GOT3 (cell line): ENCODE data around the gene ALDH3A1.

Source experiments
- DNase-seq: peaks from one replicate; lab custom pipeline; 2025; ENCODE audit warnings: mixed read lengths; lab: John Stamatoyannopoulos, UW

Gene ALDH3A1

DNA sequence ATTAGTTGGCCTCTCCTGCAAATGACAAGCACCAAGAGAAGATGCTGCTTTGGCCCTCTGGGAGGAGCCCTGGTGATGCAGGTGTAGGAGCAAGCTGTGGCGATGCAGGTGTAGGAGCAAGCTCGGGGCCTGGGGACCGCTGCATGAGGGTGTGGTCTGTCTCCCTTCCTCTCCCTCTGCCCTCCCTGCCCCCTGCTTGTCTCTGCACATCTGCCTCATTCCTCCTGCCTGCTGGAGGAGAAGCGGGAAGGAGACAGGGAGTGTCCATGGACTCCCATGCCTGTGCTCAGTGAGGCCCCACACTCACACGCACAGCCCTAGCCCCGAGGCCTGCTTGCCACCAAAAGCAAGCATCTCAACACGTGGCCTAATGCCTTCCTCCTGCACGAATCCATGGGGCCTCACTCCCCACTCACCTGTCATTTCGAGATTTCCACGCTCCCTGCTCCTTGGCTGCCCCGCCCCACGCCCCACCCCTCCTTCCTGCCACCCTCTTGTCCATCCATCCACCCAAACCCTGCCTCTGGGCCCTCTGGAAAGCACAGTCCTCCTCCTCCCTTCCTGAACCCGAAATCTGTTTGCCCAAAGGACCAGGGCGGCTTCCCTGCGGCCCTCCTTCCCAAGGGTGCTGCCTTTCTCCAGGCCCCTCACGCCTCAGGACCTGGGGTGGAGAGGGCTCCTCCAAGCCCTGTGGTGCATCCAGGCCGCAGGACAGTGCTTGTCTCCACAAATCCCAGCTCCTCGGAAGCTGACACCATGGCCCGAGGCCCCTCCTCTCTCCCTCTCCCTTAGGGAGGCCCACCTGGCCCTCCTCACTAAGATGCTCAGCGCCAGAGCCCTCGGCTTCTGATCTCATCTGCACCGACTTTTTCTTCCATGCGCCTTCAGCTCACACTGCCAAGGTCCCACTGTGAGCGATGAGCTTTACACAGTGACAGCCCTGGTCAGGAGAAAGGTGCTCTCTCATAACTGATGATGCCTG lies 11.8 kb upstream of the ALDH3A1 start:
- DNase-seq, result no peak

DNA sequence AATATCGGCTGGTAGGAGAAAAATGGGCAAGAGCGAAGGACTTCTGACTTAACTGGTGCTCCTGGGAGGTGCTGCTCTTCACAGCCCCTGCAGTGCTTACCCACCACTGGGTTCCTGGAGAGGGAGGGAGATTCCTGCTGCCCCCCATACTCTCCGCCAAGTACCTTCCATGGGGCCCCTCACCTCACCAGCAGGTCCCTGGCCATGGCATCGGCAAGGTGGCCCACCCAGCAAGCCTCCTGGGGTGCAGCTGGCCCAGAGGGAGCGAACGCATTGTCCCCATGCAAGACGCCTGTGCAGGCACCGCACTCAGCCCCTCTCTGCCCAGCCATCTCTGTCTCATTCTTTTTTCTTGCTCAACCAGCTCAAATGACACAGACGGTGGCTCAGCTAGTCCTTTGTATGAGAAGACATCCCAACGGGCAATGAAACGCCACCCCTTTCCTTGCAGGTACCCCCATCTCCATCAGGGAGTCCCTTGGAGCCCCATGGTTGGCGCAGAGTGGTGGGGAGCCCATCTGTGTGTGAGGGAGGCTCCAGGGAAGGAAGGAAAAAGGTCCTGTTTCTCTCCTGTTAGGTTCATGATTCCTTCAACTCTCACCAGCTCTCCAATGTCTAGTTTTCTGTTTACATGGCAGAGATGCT lies 9.6 kb upstream of the ALDH3A1 start:
- DNase-seq, result no peak

- DNase-seq, result no peak
These were observed 8.4 kb upstream of the ALDH3A1 start for GRCh38 chr17:19756546-19756945.

GRCh38 chr17:19755821-19756510 lies 7.9 kb upstream of the ALDH3A1 start:
- DNase-seq, result no peak

- DNase-seq, result no peak
These were observed 7.3 kb upstream of the ALDH3A1 start for GRCh38 chr17:19755392-19755791.

DNA sequence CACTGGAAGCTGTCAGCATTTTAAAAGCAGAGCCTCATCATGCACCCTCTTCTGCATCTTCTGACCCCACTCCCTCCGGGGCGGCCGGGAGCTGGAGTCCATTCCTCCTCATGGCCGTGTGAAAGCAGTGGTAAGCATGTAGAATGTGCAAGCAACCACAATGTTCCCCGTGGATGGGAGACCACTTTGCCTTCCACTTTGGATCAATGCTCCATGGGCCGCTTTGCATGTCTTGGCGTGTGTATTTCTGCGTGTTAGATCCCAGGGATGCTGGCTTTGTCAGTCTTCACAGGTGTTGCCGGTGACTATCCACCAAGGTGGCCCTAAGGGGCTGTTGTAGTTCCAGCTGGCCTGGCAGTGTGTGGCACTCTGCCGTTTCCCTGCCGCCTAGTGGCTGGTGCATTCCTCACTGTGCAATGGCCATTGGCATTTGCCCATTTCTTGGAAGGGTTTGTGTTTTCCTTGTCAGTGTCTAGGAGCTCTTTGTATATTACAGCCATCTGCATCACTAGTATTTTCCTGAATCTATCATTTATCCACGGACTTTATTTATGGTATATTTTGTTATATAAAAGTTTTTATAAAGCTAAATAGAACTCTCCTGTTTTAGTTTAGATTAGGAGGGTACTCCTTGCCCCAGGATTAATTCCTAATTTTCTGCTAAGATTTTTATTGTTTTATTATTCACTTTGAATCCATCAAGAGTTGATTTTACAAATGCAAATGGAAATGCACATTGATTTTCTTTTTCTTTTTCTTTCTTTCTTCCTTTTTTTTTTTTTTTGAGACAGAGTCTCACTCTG lies 5.8 kb upstream of the ALDH3A1 start:
- DNase-seq, result no peak

DNA sequence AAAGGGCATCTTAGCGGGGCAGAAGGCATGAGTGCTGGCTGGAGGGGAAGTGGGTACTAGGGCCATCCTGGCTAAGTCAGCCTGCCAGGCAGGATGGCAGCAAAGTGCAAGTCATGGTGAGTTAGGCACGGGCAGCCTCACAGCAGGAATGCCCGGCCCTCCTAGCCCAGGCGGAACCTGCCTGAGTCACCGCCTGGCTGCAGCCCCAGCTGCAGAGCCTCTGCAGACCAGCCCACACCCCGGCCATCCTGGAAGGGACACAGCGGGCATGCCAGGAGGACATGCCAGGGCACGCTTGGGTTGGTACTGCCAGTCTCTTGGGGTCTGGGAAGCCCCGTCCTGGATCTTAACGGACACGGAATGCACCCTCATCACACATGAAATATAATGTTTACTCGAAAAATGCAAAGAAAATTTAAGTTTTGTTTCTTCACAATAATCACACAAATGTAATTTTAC lies 5.0 kb upstream of the ALDH3A1 start:
- peak; percentile 77 for DNase-seq

DNA sequence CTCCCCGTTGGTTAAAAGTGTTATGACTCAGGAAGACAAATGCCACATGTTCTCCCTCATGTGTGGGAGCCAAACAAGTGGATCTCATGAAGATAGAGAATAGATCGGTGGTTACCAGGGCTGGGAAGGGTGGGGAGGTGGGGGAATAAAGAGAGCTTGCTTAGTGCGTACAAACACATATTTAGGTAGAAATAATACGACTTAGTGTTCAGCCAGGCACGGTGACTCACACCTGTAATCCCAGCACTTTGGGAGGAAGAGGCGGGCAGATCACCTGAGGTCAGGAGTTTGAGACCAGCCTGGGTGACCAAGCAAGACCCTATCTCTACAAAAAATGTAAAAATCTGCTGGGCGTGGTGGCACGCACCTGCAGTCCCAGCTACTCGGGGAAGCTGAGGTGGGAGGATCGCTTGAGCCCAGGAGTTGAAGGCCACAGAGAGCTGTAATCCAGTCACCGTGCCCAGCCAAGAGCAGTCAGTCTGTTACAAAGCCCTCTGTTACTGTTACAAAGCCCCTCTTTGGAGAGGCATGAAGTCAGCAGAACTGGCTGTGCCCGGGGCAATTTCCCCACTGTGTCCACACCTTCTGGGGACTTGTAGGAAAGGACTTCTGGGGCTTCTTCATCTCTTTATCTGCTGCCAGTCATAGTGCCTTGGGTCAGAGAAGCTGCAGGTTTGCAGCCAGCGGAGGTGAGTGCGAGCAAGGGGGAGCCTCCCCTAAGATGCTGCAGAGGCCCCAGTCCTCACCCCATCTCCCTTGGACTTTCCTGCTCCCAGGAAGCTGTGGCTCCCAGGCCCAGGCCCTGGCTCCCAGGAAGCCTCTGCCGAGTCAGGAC lies 4.3 kb upstream of the ALDH3A1 start:
- no peak for DNase-seq

DNA sequence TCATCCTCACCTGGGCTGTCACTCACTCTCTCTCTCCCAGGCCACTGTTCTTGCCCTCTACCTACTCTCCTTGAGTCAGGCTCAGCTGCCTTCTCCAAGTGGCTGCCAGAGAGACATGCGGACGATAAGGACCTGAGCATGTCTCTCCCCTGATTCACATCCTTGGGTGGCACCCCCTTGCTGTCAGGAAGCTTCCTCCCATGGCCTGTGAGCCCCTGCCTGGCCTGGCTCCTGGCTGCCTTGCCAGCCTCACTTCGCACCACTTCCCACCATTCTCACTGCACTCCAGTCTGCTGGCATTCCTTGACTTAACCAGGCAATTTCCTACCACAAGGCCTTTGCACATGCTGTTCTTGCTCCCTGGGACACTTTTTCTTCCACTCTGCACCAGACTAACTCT lies 2.7 kb upstream of the ALDH3A1 start:
- DNase-seq, result no peak

- no peak for DNase-seq
These were observed 2.0 kb upstream of the ALDH3A1 start for GRCh38 chr17:19750020-19750572.

GRCh38 chr17:19748807-19749193 lies 702 bp upstream of the ALDH3A1 start:
- DNase-seq, result no peak

DNA sequence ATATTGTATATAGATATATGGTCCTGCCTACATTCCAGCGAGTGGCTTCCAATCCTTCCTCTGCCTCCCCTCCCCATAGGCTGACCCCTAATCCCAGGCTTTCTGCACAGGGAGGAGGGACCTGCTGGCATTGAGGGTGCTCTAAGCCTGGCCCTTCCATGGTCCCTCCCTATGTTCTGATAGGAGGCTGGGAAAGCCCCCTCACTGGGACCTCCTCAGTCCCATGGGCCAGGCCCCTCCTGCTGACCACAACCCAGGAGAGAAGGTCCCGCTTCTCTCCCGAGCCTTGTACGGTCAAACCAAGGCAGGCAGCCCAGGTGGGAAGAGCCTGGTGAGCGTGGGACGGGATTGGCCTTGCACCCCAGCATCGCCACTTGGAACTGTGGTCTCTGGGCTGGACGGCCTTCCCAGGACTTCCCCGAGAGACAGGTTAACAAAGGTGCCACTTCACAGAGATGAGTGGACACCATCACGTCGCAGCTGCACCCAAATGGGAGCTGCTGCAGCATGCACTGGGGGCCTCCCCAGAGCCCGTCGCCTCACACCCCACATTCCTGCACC lies 859 bp downstream of the ALDH3A1 start:
- no peak for DNase-seq

DNA sequence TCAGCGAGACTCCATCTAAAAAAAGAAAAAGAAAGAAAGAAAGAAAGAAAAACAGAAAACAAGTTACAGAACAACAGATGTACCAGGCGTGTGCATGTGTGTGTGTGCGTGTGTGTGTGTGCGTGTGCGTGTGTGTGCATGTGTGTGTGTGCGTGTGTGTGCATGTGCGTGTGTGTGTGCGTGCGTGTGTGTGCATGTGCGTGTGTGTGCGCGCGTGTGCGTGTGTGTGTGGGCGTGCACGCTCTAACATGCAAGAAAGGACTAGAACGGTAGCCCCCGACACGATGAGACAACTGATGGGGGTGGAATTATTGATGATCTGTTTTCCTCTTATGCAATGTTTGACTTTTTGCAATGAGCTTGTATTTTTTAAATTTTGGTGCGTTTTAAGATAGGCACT lies 1.6 kb downstream of the ALDH3A1 start:
- DNase-seq, result no peak

- no peak for DNase-seq
These were observed 3.0 kb downstream of the ALDH3A1 start for GRCh38 chr17:19744922-19745757.

- no peak for DNase-seq
These were observed 3.6 kb downstream of the ALDH3A1 start for GRCh38 chr17:19744492-19744891.

DNA sequence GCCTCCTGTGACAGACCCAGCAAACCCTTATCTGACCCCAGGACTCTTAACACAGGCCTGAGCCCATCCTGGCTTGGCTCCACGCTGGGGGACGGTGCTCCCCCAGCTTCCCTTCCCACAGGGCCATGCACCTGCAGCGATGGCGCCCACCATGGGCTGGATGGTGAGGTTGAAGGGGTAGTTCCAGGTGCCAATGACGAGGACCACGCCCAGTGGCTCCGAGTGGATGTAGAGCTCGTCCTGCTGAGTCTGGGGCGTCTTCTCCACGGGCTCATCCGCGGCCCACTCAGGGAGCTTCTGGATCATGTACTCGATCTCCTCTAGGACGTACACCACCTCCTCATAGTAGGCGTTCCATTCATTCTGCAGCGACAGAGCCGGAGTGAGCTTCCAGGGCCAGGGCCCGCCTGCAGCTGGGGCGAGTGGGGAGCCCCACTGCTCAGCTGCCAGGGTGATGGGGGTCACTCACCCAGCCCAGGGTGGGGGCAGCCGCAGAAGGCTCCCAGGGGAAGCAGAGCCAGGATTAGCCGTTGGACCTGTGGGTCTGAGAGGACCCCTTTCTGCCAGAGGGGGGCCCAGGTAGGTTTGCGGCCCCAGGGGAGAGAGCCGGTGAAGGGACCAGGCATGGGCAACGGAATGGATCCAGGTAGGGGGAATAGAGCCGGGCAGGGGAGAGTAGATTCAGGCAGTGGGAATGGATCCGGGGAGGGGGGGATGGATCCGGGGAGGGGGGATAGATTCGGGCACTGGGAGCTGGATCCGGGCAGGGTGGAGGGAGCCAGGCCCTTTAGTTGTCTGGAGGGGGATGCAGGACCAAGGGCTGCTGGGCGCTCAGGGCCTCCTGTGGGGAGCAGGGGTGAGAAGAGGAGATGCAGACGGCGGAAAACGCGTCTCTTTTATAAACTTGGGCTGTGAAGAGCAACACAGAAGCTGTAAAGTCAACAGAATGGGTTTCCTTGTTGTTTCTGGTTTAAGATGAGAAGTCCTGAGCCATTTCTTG lies 4.7 kb downstream of the ALDH3A1 start:
- no peak for DNase-seq

DNA sequence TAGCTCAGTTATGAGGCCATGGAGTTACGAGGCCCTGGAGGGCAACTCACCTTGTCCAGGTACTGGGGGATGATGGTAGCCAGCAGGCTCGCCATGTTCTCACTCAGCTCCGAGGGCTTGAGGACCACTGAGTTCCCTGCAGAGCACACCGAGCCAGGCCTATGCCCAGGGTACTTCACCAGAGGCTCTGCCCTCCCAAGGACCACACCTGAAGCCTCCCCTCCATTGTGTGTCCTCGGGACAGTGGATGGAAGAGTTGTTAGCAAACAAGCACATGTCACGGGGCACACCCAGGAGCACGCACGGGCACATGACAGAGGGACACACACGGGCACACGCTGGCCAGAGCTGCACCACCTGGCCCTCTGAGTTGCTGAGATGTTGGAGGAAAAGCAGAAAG lies 5.6 kb downstream of the ALDH3A1 start:
- DNase-seq, result no peak

DNA sequence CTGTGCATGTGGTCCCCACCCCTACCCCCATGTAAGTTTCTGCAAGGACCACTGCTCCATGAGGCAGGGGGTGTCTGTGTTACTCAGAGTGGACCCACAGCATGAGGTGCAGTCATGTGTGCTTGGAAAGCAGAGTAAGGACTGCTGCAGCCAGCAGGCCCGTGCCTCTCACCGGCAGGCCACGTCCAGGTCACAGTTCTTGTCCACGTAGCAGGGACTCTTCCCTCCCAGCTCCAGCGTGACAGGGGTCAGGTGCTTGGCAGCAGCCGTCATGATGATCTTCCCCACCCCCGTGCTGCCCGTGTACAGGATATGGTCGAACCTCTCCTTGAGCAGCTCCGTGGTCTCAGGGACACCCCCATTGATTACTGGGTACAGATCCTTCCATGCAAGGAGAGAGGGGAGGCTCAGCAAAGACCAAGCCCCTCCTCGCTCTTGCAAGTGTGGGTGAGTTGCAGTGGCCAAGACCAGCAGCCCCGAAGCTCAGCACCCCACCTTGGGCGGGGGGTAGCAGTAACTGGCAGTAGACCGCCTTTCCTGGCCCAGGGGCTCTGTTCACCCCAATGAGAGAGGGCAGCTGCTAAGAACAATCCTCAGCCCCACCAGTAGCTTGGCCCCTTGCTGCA lies 6.2 kb downstream of the ALDH3A1 start:
- no peak for DNase-seq
